Heart left ventricle (tissue), 16 donors: ENCODE results near the gene PIERCE2. TPM values are rescaled to one million over a fixed set of nuclear protein-coding genes. Genes with fewer than 3 reads are reported as not detected.
"Not testable (repeated sequence)": the region's sequence is repeated elsewhere in the genome, so short reads cannot be mapped to it uniquely, and the experiment has no call there.

Source experiments
- ATAC-seq, 4 donors: fragments of 200-7000 bp; cut with Tn5 transposase; one replicate each; pipeline ENCODE4 v1.9.1; 2020 to 2022; ENCODE audit warnings: moderate library complexity in 4 of 4, mild to moderate bottlenecking in 3 of 4, moderate number of reproducible peaks in 1 of 4
- DNase-seq, 5 donors: peaks; one replicate each; pipeline ENCODE4 v3.0.0-alpha.2; 2020
- H3K27ac ChIP-seq, 12 donors: fragments of 200-600 bp; sonication (generic) in 4 of 12; one replicate each; pipeline versions ENCODE4 v1.5.0 to v1.8.0; 2016 to 2022; ENCODE audit warnings: mild to moderate bottlenecking in 2 of 12
- H3K27me3 ChIP-seq, 9 donors: fragments of 200-600 bp; sonication (generic) in 2 of 9; one replicate each; pipeline versions ENCODE4 v1.5.1 to v1.8.0; 2016 to 2022; ENCODE audit warnings: mild to moderate bottlenecking in 3 of 9
- H3K36me3 ChIP-seq, 9 donors: fragments of 200-600 bp; sonication (generic) in 2 of 9; one replicate each; pipeline versions ENCODE4 v1.5.0 to v1.8.0; 2018 to 2022; ENCODE audit warnings: mild to moderate bottlenecking in 2 of 9
- H3K4me1 ChIP-seq, 12 donors: fragments of 200-600 bp; sonication (generic) in 4 of 12; one replicate each; pipeline versions ENCODE4 v1.5.0 to v1.8.0; 2016 to 2022; ENCODE audit warnings: mild to moderate bottlenecking in 3 of 12
- H3K4me3 ChIP-seq, 12 donors: fragments of 200-600 bp; sonication (generic) in 4 of 12; one replicate each; pipeline versions ENCODE4 v1.5.0 to v1.8.0; 2017 to 2022; ENCODE audit warnings: mild to moderate bottlenecking in 9 of 12, moderate library complexity in 4 of 12
- H3K9me3 ChIP-seq, 12 donors: fragments of 200-600 bp; sonication (generic) in 4 of 12; one replicate each; pipeline versions ENCODE4 v1.5.0 to v1.8.0; 2016 to 2022; ENCODE audit warnings: mild to moderate bottlenecking in 1 of 12
- CTCF ChIP-seq, 12 donors: fragments of 200-600 bp; sonication (generic) in 4 of 12; IDR thresholded peaks; one replicate each; pipeline versions ENCODE4 v1.5.0 to v1.8.0; 2018 to 2022; ENCODE audit warnings: antibody characterized with exemption in 12 of 12, mild to moderate bottlenecking in 5 of 12
- POLR2A ChIP-seq, 2 donors: fragments of 450-650 bp; IDR thresholded peaks; one replicate each; pipeline ENCODE4 v1.6.1; 2017; ENCODE audit warnings: antibody characterized with exemption in 2 of 2, mild to moderate bottlenecking in 2 of 2, moderate library complexity in 2 of 2
- WGBS, 4 donors: extraction: QIAGEN DNeasy Blood & Tissue Kit in 2 of 4; methylation state at CpG; one replicate each; pipeline versions ENCODE4 v1.1.5 to v1.1.7; 2013 to 2018; 5-methylcytosine and 5-hydroxymethylcytosine counted together
- intact Hi-C, 10 donors: fragments of 100-400 bp; cut with DNase I; formaldehyde crosslinking; loops; one replicate each; pipeline versions ENCODE4 v1.11.1 to v1.14.2; 2022
- polyA plus RNA-seq, 2 donors: library from polyadenylated mRNA; stranded (reverse); fragments of 200-250 nt; gene quantifications; one replicate each; pipeline ENCODE4 v1.2.3, GENCODE V29; 2013
- total RNA-seq, 9 donors: library from RNA; depleted of rRNA in 2 of 9; stranded (reverse); fragments of >200 nt in 2 of 9; fragmentation: NEBNext Ultra II Directional in 3 of 9; extraction: Animal tissue kit (Norgen Biotek cat#: 25700) in 3 of 9; gene quantifications; one replicate each; pipeline versions ENCODE4 v1.1.0 to v1.2.4, GENCODE V29; 2016 to 2023
- donor health status: ischemic (EF 13 %, LVEDD 7.1; RV severe dilation, severe dysfunction).
- donor health status: healthy with polysubstance abuse.
- donor health status: DM: no; HTN: yes; CAD: no.
- donor health status: DM: no; HTN: no; CAD: no.
- donor health status: ischemic (EF 25% LVEDD 6.9; RV normal size, moderate dysfunction).
- donor health status: ischemic (EF 25% LVEDD 5.7; RV mildly dilated, moderate dysfunction).
- donor health status: healthy.
- donor health status: DM: yes; HTN: yes; CAD: no.
- donor health status: ischemic (EF 35%, LVEDD 5.7; RV mildly dilated, moderate dysfunction).
- donor health status: nonischemic (EF 11% LVEDD 7.7; RV severe dilation, severe dysfunction).
- donor health status: DM: yes; HTN: yes; CAD: no.
- donor health status: PGD.
- donor health status: ischemic (EF 29% LVEDD 5.4; RV normal size, mild dysfunction).
- donor health status: nonischemic (EF 23%, LVEDD 6.1; RV moderate dilation, normal function).

PIERCE2 gene
- total and polyA plus RNA-seq, 11 donors = 3.7 to 13.1 (median 5.8) TPM

DNA sequence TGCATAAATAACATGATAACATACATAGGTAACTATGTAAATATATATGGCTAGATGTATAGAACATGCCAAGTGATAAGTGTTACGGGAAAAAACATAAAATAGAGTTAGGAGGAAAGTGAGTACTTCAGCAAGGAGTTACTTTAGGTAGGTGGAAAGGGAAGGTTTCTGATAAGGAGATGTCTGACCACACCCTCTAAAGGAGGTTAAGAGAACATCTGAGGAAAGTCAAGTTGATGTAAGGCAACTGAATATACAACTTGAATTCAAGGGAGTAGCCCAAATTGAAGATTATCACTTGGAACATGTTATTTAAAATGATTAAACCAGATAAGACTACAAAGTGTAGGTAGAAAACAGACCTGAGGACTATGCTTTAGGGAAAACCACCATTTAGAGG lies 13.8 kb downstream of the PIERCE2 start:
- no peaks in the 10 kb centered on the region for H3K27me3 ChIP-seq
- DNase-seq = no peak
- intact Hi-C loops = no loop called here
- WGBS, 4 donors = 0 to 2% (median 1%) methylated on average over 1 of the region's 1 CpG
- no peaks in the 10 kb centered on the region for H3K4me1 ChIP-seq
- no peak for ATAC-seq
- no peak overlapping the region for H3K27ac ChIP-seq
- no peaks in the 10 kb centered on the region for H3K36me3 ChIP-seq
- TF ChIP-seq CTCF (IDR thresholded peaks at IDR 0.05) (no peak), POLR2A (IDR thresholded peaks at IDR 0.05) (no peak)
- no peaks in the 10 kb centered on the region for H3K9me3 ChIP-seq
- no peak overlapping the region for H3K4me3 ChIP-seq

GRCh38 chr15:55434989-55435825 lies 26.9 kb downstream of the PIERCE2 start:
- Histone ChIP-seq H3K36me3 (no peaks in the 10 kb centered on the region), H3K4me3 (no peak overlapping the region), H3K27ac (no peak overlapping the region), H3K27me3 (no peaks in the 10 kb centered on the region), H3K9me3 (no peaks in the 10 kb centered on the region), H3K4me1 (no peaks in the 10 kb centered on the region)
- TF ChIP-seq CTCF (IDR thresholded peaks at IDR 0.05) (peak in 11 of 12 donors; percentile 20 to 59 (median 44)), POLR2A (IDR thresholded peaks at IDR 0.05) (no peak)
- intact Hi-C loops = loop anchor here (2.0 to 10.0 kb wide), 4 partner anchors 213 to 220 kb away; no protein-coding TSS in a partner anchor
- no peak for DNase-seq
- peak in 3 of 4 donors; percentile 46 to 74 (median 59) for ATAC-seq
- 35 to 38% (median 36%) methylated on average over 6 of the region's 6 CpGs for WGBS, 4 donors

GRCh38 chr15:55443141-55443540 lies 34.8 kb downstream of the PIERCE2 start:
- ATAC-seq, intact Hi-C loops, DNase-seq, H3K27me3 ChIP-seq, H3K4me1 ChIP-seq, H3K4me3 ChIP-seq, H3K36me3 ChIP-seq, H3K27ac ChIP-seq, H3K9me3 ChIP-seq: not testable (repeated sequence)
- WGBS, 4 donors = 91 to 98% (median 92%) methylated on average over 12 to 15 of the region's 15 CpGs

DNA sequence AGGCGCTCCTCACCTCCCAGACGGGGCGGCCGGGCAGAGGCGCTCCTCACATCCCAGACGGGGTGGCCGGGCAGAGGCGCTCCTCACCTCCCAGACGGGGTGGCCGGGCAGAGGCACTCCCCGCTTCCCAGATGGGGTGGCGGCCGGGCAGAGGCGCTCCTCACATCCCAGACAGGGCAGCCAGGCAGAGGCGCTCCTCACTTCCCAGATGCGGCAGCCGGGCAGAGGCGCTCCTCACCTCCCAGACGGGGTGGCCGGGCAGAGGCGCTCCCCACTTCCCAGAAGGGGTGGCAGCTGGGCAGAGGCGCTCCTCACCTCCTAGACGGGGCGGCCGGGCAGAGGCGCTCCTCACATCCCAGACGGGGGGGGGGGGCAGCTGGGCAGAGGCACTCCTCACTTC lies 37.6 kb downstream of the PIERCE2 start:
- H3K9me3 ChIP-seq, H3K27ac ChIP-seq, H3K4me3 ChIP-seq, H3K27me3 ChIP-seq, ATAC-seq, H3K36me3 ChIP-seq, intact Hi-C loops, DNase-seq, H3K4me1 ChIP-seq: not testable (repeated sequence)
- 74 to 94% (median 89%) methylated on average over 5 to 27 of the region's 27 CpGs for WGBS, 4 donors

DNA sequence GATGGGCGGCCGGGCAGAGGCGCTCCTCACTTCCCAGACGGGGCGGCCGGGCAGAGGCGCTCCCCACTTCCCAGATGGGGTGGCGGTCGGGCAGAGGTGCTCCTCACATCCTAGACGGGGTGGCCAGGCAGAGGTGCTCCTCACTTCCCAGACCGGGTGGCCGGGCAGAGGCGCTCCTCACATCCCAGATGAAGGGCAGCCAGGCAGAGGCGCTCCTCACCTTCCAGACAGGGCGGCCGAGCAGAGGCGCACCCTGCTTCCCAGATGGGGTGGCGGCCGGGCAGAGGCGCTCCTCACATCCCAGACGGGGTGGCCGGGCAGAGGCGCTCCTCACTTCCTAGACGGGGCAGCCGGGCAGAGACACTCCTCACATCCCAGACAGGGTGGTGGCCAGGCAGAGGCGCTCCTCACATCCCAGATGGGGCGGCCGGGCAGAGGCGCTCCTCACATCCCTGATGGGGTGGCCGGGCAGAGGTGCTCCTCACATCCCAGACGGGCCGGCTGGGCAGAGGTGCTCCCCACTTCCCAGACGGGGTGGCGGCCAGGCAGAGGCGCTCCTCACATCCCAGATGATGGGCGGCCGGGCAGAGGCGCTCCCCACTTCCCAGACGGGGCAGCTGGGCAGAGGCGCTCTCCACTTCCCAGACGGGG lies 38.2 kb downstream of the PIERCE2 start:
- not testable (repeated sequence) for DNase-seq
- 94 to 100% (median 98%) methylated on average over 12 to 41 of the region's 41 CpGs for WGBS, 4 donors

GRCh38 chr15:55447030-55447394 lies 38.7 kb downstream of the PIERCE2 start:
- WGBS, 4 donors = 89 to 99% (median 98%) methylated on average over 9 to 19 of the region's 19 CpGs
- ATAC-seq, DNase-seq, H3K4me3 ChIP-seq, H3K9me3 ChIP-seq, H3K36me3 ChIP-seq, intact Hi-C loops, H3K4me1 ChIP-seq, H3K27ac ChIP-seq, H3K27me3 ChIP-seq: not testable (repeated sequence)

More for the DNA sequence above, 38.2 kb downstream of the PIERCE2 start:
- H3K27me3 ChIP-seq, H3K4me3 ChIP-seq, intact Hi-C loops, ATAC-seq, H3K36me3 ChIP-seq, H3K4me1 ChIP-seq, H3K27ac ChIP-seq, H3K9me3 ChIP-seq: not testable (repeated sequence)
